HG02588 (cell line): ENCODE results near the gene OR2Y1.
"Not testable (repeated sequence)": the region's sequence is repeated elsewhere in the genome, so short reads cannot be mapped to it uniquely, and the experiment has no call there.

Experiments used
- ATAC-seq: cut with Tn5 transposase; IDR thresholded peaks from one replicate; pipeline ENCODE4 v1.9.1; 2021; ENCODE audit warnings: mild to moderate bottlenecking, moderate library complexity; ENCODE audit not compliant: unreplicated experiment

OR2Y1 gene

GRCh38 chr5:180740953-180741352 is 1.1 kb upstream of the OR2Y1 start:
- not testable (repeated sequence) for ATAC-seq

GRCh38 chr5:180739271-180739670 is 587 bp downstream of the OR2Y1 start:
- no peak for ATAC-seq

DNA sequence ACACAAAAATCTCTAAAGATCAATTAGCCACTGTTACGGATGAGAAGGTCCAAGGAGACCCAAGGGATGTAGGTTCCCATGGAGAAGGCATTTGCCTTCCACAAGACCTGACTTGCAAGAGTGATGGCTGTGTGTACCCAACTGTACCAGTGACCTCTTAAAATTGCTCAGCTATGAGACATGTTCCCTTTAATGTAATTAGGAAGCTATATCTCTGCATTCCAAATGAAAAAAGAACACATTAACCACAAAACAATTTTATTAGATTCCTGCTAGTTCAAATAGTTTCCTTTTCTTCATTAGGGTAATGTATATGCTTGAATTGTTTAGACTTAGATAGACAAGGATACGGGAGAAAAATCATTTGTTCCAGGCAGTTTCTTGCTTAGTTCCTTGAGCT is 3.3 kb downstream of the OR2Y1 start:
- ATAC-seq = no peak

GRCh38 chr5:180724944-180725343 is 14.9 kb downstream of the OR2Y1 start:
- ATAC-seq = no peak

- ATAC-seq = no peak
These were observed 15.9 kb downstream of the OR2Y1 start for GRCh38 chr5:180723936-180724335.

- ATAC-seq = no peak
These were observed 19.4 kb downstream of the OR2Y1 start for GRCh38 chr5:180720486-180720885.

- no peak for ATAC-seq
These were observed 20.1 kb downstream of the OR2Y1 start for GRCh38 chr5:180719781-180720180.

- ATAC-seq = no peak
These were observed 20.9 kb downstream of the OR2Y1 start for GRCh38 chr5:180718810-180719453.

GRCh38 chr5:180717989-180718388 is 21.9 kb downstream of the OR2Y1 start:
- ATAC-seq = no peak

DNA sequence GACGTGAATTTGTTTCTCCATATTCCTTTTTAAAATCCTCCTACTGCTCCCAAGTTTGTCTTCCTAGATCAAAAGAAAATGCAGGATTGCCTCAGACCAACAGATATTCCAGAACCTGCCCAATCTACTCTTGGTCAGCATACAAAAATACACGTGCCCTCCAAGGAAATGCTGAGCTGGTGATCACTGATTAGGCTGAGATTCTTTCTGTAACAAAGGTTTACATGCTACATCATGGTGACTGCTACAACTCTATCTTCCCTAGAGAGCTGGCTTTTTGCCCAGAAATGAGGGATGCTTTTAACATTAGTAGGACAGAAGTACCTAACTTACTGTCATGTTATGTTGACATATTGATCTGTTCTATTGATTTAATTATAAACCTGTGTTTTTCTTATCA is 35.5 kb downstream of the OR2Y1 start:
- no peak for ATAC-seq

- ATAC-seq = no peak
These were observed 35.9 kb downstream of the OR2Y1 start for GRCh38 chr5:180703912-180704311.

DNA sequence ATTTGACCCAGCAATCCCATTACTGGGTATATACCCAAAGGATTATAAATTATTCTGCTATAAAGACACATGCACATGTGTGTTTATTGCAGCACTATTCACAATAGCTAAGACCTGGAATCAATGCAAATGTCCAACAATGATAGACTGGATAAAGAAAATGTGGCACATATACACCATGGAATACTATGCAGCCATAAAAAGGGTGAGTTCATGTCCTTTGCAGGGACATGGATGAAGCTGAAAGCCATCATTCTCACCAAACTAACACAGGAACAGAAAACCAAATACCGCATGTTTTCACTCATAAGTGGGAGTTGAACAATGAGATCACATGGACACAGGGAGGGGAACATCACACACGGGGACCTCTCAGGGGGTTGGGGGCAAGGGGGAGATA is 36.5 kb downstream of the OR2Y1 start:
- not testable (repeated sequence) for ATAC-seq

DNA sequence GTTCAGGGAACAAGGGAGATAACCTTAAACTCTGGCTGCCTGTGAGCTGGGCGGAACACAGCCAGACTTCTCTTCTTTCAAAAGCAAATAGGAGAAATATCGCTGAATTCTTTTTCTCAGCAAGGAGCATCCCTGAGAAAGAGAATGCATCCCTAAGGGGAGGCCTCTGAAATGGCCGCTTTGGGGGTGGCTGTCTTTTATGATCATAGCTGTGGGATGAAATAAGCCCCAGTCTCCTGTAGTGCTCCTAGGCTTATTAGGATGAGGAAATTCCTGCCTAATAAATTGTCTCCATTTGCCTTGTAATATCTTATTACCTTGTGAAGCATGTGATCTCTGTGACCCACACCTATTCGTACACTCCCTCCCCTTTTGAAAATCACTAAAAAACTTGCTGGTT is 39.4 kb downstream of the OR2Y1 start:
- not testable (repeated sequence) for ATAC-seq

GRCh38 chr5:180699042-180699441 is 40.8 kb downstream of the OR2Y1 start:
- no peak for ATAC-seq

- no peak for ATAC-seq
These were observed 43.7 kb downstream of the OR2Y1 start for GRCh38 chr5:180696116-180696515.

DNA sequence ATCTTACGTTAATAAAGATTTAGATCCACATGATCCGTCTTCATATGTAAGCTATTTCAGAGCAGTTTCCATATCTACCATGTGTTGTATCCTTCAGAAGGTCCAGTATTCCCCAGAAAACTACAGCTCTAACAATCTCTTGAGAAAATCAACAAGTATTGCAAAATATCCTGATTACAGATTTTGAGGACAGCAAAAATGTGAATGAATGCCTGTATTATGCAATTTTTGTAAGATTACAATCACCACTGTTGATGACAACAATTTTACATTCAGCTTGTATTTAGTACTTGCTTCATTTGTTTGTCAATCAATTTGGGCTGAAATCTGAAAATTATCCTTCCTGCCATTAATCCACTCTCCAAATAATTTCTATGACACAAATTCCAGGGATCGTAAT is 47.4 kb downstream of the OR2Y1 start:
- ATAC-seq = no peak

GRCh38 chr5:180691046-180691445 is 48.8 kb downstream of the OR2Y1 start:
- no peak for ATAC-seq

DNA sequence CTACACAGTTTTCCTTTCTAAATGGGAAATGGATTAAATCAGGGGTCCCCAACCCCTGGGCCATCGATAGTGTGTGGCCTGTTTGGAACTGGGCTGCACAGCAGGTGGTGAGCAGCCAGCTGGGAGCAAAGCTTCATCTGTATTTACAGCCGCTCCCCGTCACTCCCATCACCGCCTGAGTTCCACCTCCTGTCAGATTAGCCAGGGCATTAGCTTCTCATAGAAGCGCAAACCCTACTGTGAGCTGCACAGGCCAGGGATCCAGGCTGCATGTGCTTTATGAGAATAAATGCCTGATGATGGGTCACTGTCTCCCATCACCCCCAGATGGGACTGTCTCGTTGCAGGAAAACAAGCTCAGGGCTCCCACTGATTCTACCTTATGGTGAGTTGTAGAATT is 49.3 kb downstream of the OR2Y1 start:
- ATAC-seq = no peak

DNA sequence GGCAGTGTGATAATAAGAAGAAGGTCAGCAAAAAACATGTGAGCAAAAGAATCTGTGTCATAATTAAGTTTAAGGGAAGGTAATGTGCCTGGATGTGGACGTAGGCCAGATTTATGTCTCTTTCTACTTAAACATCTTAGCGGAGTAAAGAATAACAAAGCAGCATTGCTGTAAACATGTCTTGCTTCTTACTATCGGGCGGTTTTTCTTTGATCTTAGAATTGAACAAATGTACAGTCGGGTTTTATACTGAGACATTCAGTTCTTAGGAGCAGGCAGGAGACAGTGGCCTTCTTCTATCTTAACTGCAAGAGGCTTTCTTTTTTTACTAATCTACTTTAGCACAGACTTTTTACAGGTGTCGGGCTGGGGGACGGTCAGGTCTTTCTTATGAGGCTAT is 50.1 kb downstream of the OR2Y1 start:
- ATAC-seq = no peak
